Activated naive CD4-positive, alpha-beta T cell treated with anti-CD3 and anti-CD28 coated beads, Interleukin-2, amount 50 U/mL, for 24 hours (primary cell): ENCODE measurements around the gene ITPRID2.
"Not testable (repeated sequence)": the region's sequence is repeated elsewhere in the genome, so short reads cannot be mapped to it uniquely, and the experiment has no call there.

Source experiments
- H3K27ac Mint-ChIP-seq: one replicate; pipeline ENCODE4 v1.8.0; 2021; ENCODE audit warnings: mild to moderate bottlenecking, mixed read lengths
- H3K27me3 Mint-ChIP-seq: one replicate; pipeline ENCODE4 v1.8.0; 2021; ENCODE audit warnings: mixed read lengths
- H3K36me3 Mint-ChIP-seq: one replicate; pipeline ENCODE4 v1.8.0; 2021; ENCODE audit warnings: mixed read lengths
- H3K4me1 Mint-ChIP-seq: one replicate; pipeline ENCODE4 v1.8.0; 2021; ENCODE audit warnings: mixed read lengths
- H3K4me3 Mint-ChIP-seq: one replicate; pipeline ENCODE4 v1.8.0; 2021; ENCODE audit warnings: mild to moderate bottlenecking, mixed read lengths
- H3K9me3 Mint-ChIP-seq: one replicate; pipeline ENCODE4 v1.8.0; 2021; ENCODE audit warnings: mixed read lengths

The ITPRID2 gene

GRCh38 chr2:181958726-181959125, 67.2 kb downstream of the ITPRID2 start:
- peaks cover 1% of the 10 kb centered on the region for H3K36me3 Mint-ChIP-seq
- no peak overlapping the region for H3K4me3 Mint-ChIP-seq
- peaks cover 19% of the 10 kb centered on the region for H3K27me3 Mint-ChIP-seq
- peaks cover 8% of the 10 kb centered on the region for H3K4me1 Mint-ChIP-seq
- H3K9me3 Mint-ChIP-seq: no peaks in the 10 kb centered on the region
- no peak overlapping the region for H3K27ac Mint-ChIP-seq

- Mint-ChIP-seq H3K4me3 (no peak overlapping the region), H3K27ac (no peak overlapping the region), H3K4me1 (peaks cover 2% of the 10 kb centered on the region), H3K27me3 (peaks cover 17% of the 10 kb centered on the region), H3K36me3 (peaks cover 1% of the 10 kb centered on the region), H3K9me3 (no peaks in the 10 kb centered on the region)
These were observed 68.0 kb downstream of the ITPRID2 start for GRCh38 chr2:181959508-181959907.

GRCh38 chr2:181961167-181961566, 69.6 kb downstream of the ITPRID2 start:
- not testable (repeated sequence) for H3K9me3 Mint-ChIP-seq, H3K4me1 Mint-ChIP-seq, H3K36me3 Mint-ChIP-seq, H3K4me3 Mint-ChIP-seq, H3K27ac Mint-ChIP-seq
- H3K27me3 Mint-ChIP-seq: peaks cover 19% of the 10 kb centered on the region

GRCh38 chr2:181962142-181962541, 70.6 kb downstream of the ITPRID2 start:
- Mint-ChIP-seq H3K4me3 (no peak overlapping the region), H3K4me1 (no peaks in the 10 kb centered on the region), H3K27ac (no peak overlapping the region), H3K9me3 (peaks cover 8% of the 10 kb centered on the region), H3K36me3 (peaks cover 1% of the 10 kb centered on the region), H3K27me3 (peaks cover 17% of the 10 kb centered on the region)

GRCh38 chr2:181970160-181970794, 78.7 kb downstream of the ITPRID2 start:
- Mint-ChIP-seq H3K9me3 (peaks cover 16% of the 10 kb centered on the region), H3K4me1 (no peaks in the 10 kb centered on the region), H3K27me3 (peaks cover 8% of the 10 kb centered on the region), H3K36me3 (no peaks in the 10 kb centered on the region), H3K27ac (no peak overlapping the region), H3K4me3 (no peak overlapping the region)

- Mint-ChIP-seq H3K27me3 (peaks cover 6% of the 10 kb centered on the region), H3K4me3 (no peak overlapping the region), H3K4me1 (no peaks in the 10 kb centered on the region), H3K36me3 (no peaks in the 10 kb centered on the region), H3K27ac (no peak overlapping the region), H3K9me3 (peaks cover 11% of the 10 kb centered on the region)
These were observed 79.5 kb downstream of the ITPRID2 start for GRCh38 chr2:181971032-181971431.

- H3K27me3 Mint-ChIP-seq: peaks cover 10% of the 10 kb centered on the region
- H3K36me3 Mint-ChIP-seq: no peaks in the 10 kb centered on the region
- H3K4me3 Mint-ChIP-seq: no peak overlapping the region
These were observed 81.1 kb downstream of the ITPRID2 start for GRCh38 chr2:181972431-181973170.

GRCh38 chr2:181973171-181973783, 81.7 kb downstream of the ITPRID2 start:
- H3K9me3 Mint-ChIP-seq: peaks cover 11% of the 10 kb centered on the region
- no peaks in the 10 kb centered on the region for H3K36me3 Mint-ChIP-seq
- H3K27ac Mint-ChIP-seq: no peak overlapping the region
- peaks cover 10% of the 10 kb centered on the region for H3K27me3 Mint-ChIP-seq
- no peak overlapping the region for H3K4me3 Mint-ChIP-seq
- no peaks in the 10 kb centered on the region for H3K4me1 Mint-ChIP-seq

More at GRCh38 chr2:181972431-181973170, 81.1 kb downstream of the ITPRID2 start:
- no peaks in the 10 kb centered on the region for H3K4me1 Mint-ChIP-seq
- no peak overlapping the region for H3K27ac Mint-ChIP-seq
- H3K9me3 Mint-ChIP-seq: peaks cover 11% of the 10 kb centered on the region

GRCh38 chr2:181977661-181978350, 86.3 kb downstream of the ITPRID2 start:
- no peaks in the 10 kb centered on the region for H3K9me3 Mint-ChIP-seq
- no peaks in the 10 kb centered on the region for H3K4me1 Mint-ChIP-seq
- no peaks in the 10 kb centered on the region for H3K36me3 Mint-ChIP-seq
- peaks cover 8% of the 10 kb centered on the region for H3K27me3 Mint-ChIP-seq
- H3K27ac Mint-ChIP-seq: no peak overlapping the region
- no peak overlapping the region for H3K4me3 Mint-ChIP-seq

- Mint-ChIP-seq H3K36me3 (no peaks in the 10 kb centered on the region), H3K4me3 (no peak overlapping the region), H3K4me1 (no peaks in the 10 kb centered on the region), H3K9me3 (no peaks in the 10 kb centered on the region), H3K27me3 (peaks cover 8% of the 10 kb centered on the region), H3K27ac (no peak overlapping the region)
These were observed 87.0 kb downstream of the ITPRID2 start for GRCh38 chr2:181978351-181979150.
